Liver (tissue), 3 donors: ENCODE data around the gene SLC24A3.

Source experiments
- ATF3 ChIP-seq: IDR thresholded peaks from 2 replicates; pipeline ENCODE4 v1.6.1; 2016; ENCODE audit warnings: antibody characterized with exemption
- EGR1 ChIP-seq, 2 donors: IDR thresholded peaks; 2 replicates each; pipeline ENCODE4 v1.6.1; 2016 to 2018; ENCODE audit warnings: antibody characterized with exemption in 2 of 2, low read depth in 2 of 2
- FOXA1 ChIP-seq: IDR thresholded peaks from 2 replicates; pipeline ENCODE4 v1.6.1; 2016; ENCODE audit warnings: antibody characterized with exemption
- HNF4G ChIP-seq: IDR thresholded peaks from 2 replicates; pipeline ENCODE4 v1.6.1; 2016; ENCODE audit warnings: antibody characterized with exemption
- JUND ChIP-seq, 2 donors: IDR thresholded peaks; 2 replicates each; pipeline ENCODE4 v1.6.1; 2016; ENCODE audit warnings: antibody characterized with exemption in 2 of 2
- NR2F2 ChIP-seq: IDR thresholded peaks from 2 replicates; pipeline ENCODE4 v1.6.1; 2016; ENCODE audit warnings: antibody characterized with exemption
- REST ChIP-seq: IDR thresholded peaks from 2 replicates; pipeline ENCODE4 v1.6.1; 2016; ENCODE audit warnings: antibody characterized with exemption, mild to moderate bottlenecking
- TAF1 ChIP-seq: conservative IDR thresholded peaks from 2 replicates; pipeline ENCODE4 v1.6.1; 2016; ENCODE audit warnings: antibody characterized with exemption, mild to moderate bottlenecking
- YY1 ChIP-seq: IDR thresholded peaks from 2 replicates; pipeline ENCODE4 v1.6.1; 2016; ENCODE audit warnings: antibody characterized with exemption, mild to moderate bottlenecking
- TF ChIP-seq, protein P1 (sequence below): fragments of 150-350 bp; IDR thresholded peaks from 2 replicates; pipeline ENCODE4 v1.5.1; 2017; ENCODE audit warnings: improper control_type of control experiment, low read depth, low read length; ENCODE audit not compliant: missing input control
- donor health status: healthy.
- donor health status: healthy.

DNA sequence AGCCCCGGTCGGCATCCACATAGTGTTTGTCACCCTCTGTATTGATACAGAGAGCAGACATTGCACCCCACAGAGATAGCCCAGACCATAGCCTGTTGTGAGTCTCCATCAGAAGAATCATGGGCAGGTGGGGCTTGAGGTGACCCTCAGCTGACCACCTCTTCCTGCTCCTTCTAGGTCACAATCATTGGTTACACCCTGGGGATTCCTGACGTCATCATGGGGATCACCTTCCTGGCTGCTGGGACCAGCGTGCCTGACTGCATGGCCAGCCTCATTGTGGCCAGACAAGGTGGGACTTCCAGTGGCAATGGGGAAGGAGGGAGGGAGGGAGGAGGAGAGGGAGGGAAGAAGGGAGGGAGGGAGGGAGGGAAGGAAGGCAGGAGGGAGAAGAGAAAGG is 484.2 kb downstream of the SLC24A3 start:
- TF ChIP-seq, protein P1, sequence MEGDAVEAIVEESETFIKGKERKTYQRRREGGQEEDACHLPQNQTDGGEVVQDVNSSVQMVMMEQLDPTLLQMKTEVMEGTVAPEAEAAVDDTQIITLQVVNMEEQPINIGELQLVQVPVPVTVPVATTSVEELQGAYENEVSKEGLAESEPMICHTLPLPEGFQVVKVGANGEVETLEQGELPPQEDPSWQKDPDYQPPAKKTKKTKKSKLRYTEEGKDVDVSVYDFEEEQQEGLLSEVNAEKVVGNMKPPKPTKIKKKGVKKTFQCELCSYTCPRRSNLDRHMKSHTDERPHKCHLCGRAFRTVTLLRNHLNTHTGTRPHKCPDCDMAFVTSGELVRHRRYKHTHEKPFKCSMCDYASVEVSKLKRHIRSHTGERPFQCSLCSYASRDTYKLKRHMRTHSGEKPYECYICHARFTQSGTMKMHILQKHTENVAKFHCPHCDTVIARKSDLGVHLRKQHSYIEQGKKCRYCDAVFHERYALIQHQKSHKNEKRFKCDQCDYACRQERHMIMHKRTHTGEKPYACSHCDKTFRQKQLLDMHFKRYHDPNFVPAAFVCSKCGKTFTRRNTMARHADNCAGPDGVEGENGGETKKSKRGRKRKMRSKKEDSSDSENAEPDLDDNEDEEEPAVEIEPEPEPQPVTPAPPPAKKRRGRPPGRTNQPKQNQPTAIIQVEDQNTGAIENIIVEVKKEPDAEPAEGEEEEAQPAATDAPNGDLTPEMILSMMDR, result no peak
- TF ChIP-seq HNF4G, result no peak
- TF ChIP-seq ATF3, result no peak
- TF ChIP-seq TAF1, result no peak
- no peak for TF ChIP-seq EGR1 (IDR thresholded peaks at IDR 0.05; ENCODE audit: low read depth in 2 of 2)
- TF ChIP-seq YY1, result no peak
- no peak for TF ChIP-seq REST
- no peak for TF ChIP-seq FOXA1
- TF ChIP-seq NR2F2, result no peak
- no peak for TF ChIP-seq JUND (IDR thresholded peaks at IDR 0.05)
